Central memory CD4-positive, alpha-beta T cell (primary cell): ENCODE results near the gene HK3.

Source experiments
- DNase-seq: peaks from one replicate; pipeline ENCODE4 v3.0.0; 2022

The HK3 gene

GRCh38 chr5:176902102-176902814 lies 3.1 kb upstream of the HK3 start:
- DNase-seq, result no peak

DNA sequence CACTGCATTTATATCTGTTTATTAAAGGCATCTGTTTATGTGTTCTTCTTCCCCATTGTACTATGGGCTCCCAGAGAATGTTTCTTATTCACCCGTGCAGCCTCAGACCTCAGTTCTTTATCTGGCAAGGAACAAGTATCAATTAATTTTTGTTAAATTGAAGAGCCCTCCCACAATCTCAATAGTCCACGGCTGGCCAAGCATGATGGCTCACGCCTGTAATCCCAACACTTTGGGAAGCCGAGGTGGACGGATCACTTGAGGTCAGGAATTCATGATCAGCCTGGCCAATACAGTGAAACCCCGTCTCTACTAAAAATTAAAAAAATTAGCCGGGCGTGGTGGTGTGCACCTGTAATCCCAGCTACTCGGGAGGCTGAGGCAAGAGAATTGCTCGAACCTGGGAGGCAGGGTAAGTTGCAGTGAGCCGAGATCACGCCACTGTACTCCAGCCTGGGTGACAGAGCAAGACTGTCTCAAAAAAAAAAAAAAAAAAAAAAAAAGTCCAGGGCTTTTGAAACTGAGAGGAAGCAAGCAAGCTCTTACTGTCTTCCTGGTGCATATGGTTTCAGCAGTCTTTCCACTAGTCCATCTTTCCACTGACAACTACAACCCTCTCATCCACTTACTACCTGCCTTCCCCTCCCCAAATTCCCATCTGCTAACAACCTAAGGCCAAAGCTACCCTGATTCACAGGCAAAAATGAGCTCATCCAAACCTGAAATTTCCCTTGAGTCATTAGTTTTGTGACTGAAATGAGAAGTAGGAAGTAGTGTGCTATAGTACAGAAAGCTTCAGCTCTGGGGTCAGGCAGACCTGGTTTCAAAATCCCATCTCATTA lies 2.3 kb upstream of the HK3 start:
- no peak for DNase-seq

- no peak for DNase-seq
Measured at GRCh38 chr5:176900780-176901204, 1.6 kb upstream of the HK3 start.

- DNase-seq, result no peak
Measured at GRCh38 chr5:176899946-176900779, 1.0 kb upstream of the HK3 start.

GRCh38 chr5:176897263-176897662 lies 1.9 kb downstream of the HK3 start:
- DNase-seq, result no peak

DNA sequence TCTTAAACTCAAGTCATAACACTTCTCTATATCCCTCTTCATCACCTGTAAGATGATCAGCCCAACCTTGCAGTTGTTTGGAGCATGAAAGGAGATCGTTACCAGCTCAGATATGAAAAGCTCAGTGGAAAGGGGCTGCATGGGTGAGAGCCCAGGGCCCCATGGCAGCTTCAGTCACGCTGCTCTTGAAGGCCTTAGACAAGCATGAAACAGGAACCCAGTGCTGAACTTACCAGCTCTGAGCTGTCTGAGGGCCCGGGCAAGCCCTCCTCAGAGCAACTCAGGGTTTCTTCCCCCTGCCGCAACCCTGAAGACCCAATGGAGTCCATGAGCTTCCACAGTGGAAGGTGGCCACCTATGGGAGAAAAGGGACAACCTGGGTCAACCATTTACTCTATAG lies 3.3 kb downstream of the HK3 start:
- DNase-seq, result no peak

DNA sequence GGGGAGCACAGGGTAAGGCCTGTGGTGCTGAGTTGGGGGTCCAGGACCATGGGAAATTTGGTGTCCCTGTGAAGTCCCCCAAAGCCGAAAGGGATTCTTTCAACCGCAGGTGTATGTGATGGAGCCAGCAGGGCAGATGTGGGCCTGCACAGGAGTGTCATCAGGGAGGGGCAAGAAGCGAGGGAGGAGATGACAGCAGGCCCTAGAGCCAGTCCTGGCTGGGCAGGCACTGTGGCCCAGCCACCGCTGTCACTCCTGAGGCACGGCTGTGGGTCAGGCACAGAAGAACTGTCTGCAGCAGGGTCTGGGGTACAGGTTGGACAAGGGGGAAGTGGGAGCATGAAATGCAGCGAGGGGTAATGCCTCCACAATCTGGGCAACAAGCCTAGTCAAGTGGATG lies 4.8 kb downstream of the HK3 start:
- no peak for DNase-seq

DNA sequence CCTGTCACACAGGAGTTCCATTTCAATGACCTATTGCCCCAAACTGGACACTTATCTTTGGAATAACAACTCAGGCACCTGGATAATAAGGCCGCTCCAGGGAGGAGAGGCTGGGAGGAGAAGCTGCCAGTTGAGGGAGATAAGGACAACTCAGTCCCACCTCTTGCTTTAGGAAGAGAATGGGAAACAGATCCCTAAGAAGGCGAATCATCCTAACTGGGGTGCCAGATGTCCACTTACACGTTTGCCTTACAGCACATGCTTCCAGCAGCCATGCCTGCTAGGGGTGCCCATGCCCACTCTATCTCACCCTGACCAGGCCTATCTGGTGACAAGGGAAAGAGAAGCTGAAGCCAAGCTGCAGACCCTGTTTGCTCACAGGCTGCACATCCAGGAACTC lies 6.5 kb downstream of the HK3 start:
- DNase-seq, result no peak

- DNase-seq, result no peak
Measured at GRCh38 chr5:176891331-176891958, 7.7 kb downstream of the HK3 start.

DNA sequence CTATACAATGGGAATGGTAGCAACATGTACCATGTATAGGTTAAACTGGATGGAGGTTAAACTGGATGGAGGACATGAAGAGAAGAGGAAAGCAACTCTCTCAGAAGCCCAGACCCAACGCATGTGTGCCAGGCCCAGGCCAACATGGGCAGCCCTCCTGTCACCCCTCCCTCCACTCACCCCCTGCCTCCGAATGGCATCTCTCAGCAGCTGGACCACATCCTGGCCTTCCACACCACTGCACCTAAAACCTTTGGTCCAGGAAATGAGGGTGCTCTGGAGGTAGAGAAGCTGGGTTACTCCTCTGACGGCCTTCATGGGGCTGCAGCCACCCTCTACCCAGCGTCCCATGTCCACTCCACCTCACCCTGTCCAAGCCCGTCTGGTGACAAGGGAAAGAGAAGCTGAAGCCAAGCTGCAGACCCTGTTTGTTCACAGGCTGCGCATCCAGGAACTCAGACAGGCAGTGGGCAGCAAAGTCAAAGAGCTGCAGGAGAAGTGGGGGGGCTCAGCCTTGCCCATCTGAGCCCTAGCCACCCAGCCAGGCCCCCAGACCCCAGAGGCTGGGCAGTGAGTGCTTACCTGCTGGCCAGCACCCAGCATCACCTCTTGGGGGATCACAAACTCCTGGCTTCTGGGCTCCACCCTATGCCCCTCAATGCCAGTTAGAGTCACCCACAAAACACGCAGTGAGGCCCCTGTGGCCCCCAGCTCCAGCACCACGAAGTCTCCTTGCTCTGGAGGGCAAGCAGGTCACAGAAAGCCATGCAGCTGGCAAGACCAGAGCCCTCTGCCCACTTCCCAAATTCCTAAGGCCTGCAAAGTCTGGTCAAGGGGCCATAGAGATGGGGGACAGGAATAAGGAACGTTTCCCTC lies 8.5 kb downstream of the HK3 start:
- no peak for DNase-seq

GRCh38 chr5:176889321-176890280 lies 9.5 kb downstream of the HK3 start:
- DNase-seq, result no peak

- no peak for DNase-seq
Measured at GRCh38 chr5:176888865-176889165, 10.3 kb downstream of the HK3 start.

DNA sequence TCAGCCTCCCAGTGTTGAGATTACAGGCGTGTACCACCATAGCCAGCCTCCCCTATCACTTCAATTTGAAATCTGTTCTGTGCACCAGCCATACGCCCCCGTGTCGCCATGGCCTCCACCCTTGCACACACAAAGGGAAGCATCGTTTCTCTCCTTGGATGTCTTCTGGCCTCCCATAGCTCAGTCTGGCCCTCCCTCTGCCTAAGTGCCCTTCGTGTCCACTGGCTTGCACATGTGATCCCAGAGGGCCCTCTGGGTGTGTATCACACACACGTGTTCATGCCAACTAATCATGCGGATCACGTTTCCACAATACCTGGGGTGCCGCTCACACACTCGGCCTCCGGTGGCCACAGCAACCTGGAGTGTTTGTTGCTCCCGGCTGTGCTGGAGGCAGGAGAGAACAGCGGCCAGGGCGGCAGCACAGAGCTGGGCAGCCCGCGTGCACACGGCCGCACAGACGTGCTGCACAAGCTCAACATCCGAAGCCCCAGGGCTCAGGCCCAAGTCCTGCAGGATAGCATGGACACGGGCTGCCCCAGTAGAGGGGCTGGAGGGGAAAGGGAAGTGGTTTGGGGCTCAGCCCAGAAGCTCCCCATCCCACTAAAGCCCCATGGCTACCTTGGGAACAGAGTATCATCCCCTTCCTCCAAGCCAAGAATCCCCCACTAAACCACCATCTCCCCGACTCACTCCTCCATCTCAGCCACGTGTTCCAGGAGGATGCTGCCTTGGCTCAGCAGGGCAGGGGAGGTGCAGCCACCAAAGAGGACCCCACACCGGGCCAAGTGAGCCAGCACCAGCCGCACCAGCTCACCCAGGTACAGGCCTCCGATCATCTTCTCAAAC lies 10.9 kb downstream of the HK3 start:
- no peak for DNase-seq

GRCh38 chr5:176887252-176887849 lies 11.8 kb downstream of the HK3 start:
- no peak for DNase-seq

DNA sequence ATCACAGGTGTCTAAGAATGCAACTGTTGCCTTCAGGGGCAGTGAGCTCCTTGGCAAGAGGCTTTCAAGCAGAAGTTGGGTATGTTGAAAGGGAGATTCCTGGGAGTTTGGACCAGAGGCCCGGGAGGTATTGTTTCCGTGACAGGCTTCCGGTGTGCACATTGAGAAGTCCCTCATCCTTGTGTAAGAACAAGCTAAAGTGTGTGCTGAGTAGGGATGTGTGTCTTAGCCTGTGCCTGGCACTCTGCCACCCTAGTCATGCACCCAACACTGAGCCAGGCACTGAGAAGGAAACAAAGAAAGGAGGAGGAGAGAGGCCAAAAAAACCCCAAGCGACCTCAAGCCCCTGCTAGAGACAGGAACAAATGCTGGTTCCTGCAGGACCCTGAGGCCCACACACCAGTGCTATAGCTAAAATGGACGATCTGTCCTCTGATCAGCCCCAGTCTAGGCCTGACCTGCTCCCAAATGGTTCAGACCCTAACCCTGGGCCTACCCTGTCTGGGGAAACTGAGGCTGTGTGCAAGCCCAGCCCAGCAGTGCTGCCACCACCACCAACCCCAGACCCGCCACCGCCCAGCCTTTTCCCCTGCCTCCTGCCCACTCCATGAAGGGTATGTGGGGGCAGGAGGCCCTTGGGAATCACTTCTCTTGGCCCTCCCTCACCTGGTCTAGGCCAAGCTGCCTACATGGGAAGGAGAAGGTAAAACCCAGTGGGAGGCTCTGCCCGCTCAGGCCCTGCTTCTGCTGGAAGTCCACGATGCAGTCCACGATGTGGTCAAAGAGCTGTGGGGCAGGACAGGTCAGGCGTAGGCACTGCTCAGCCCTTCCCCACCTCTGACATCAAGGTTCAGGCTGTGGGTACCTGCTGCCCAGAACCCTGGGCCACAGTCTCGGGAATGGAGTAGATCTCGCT lies 12.6 kb downstream of the HK3 start:
- no peak for DNase-seq

- no peak for DNase-seq
Measured at GRCh38 chr5:176884571-176884890, 14.6 kb downstream of the HK3 start.

DNA sequence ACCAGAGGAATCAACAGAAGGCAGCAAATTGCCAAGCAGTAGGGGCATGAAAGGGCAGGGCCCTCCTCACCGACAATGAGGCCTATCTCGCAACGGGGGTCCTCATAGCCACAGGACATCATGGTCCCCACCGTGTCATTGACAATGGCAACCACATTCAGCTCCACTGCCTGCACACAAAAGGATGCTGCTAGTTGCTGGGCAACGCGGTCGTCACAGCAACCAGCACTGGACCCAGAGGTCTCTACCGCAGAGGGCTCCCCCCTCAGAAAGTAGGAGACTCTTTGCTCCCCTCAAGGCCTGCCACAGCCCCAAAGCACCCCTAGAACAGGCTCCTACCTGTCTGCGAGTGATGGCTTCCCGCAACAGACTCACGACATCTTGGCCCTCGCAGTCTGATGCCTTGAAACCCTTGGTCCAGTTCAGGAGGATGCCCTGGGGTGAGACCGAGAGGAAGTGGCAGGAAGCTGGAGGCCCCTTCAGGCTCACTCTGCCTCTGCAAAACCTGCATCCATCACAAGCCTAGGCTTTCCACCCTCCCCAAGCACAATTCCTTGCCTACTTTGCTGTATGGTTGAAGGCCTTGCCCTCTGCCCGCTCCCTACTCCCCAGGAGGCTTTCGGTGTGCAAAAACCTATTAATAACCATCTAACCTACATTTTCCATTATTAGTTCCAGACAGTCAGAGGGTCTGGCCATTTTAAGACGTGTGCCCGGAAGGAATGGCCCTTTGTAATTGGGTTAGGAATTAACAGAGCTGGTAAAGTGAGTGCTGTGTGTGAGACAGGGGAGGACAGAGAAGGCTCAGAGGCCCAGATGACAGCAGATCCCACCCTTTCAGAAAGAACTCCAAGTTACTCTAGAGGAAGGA lies 15.2 kb downstream of the HK3 start:
- DNase-seq, result no peak

DNA sequence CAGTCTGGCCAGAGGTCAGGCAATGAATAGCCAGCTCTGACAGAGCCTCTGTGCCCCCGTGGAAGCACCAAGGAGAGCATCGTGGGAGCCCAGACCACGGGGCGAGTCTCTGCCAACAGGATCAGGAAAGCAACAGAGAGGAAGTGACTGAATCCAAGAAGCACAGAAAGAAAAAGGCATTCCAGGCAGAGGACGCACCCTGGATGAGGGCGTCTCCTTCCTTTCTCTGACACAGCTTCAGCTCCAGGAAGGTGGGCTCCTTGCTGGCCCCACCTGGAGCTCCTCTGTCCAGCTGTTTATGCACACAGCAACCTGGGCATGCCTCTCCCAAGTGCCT lies 16.6 kb downstream of the HK3 start:
- no peak for DNase-seq
